CD4-positive, alpha-beta T cell treated with Interleukin-17A for 4 hours (primary cell): ENCODE measurements around the gene PLEKHG2.
"Not testable (repeated sequence)": the region's sequence is repeated elsewhere in the genome, so short reads cannot be mapped to it uniquely, and the experiment has no call there.

Experiments used
- DNase-seq: peaks from one replicate; pipeline ENCODE4 v3.0.0-alpha.2; 2020; ENCODE audit warnings: mixed read lengths

PLEKHG2 gene, protein sequence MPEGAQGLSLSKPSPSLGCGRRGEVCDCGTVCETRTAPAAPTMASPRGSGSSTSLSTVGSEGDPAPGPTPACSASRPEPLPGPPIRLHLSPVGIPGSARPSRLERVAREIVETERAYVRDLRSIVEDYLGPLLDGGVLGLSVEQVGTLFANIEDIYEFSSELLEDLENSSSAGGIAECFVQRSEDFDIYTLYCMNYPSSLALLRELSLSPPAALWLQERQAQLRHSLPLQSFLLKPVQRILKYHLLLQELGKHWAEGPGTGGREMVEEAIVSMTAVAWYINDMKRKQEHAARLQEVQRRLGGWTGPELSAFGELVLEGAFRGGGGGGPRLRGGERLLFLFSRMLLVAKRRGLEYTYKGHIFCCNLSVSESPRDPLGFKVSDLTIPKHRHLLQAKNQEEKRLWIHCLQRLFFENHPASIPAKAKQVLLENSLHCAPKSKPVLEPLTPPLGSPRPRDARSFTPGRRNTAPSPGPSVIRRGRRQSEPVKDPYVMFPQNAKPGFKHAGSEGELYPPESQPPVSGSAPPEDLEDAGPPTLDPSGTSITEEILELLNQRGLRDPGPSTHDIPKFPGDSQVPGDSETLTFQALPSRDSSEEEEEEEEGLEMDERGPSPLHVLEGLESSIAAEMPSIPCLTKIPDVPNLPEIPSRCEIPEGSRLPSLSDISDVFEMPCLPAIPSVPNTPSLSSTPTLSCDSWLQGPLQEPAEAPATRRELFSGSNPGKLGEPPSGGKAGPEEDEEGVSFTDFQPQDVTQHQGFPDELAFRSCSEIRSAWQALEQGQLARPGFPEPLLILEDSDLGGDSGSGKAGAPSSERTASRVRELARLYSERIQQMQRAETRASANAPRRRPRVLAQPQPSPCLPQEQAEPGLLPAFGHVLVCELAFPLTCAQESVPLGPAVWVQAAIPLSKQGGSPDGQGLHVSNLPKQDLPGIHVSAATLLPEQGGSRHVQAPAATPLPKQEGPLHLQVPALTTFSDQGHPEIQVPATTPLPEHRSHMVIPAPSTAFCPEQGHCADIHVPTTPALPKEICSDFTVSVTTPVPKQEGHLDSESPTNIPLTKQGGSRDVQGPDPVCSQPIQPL (N-terminal part only)

DNA sequence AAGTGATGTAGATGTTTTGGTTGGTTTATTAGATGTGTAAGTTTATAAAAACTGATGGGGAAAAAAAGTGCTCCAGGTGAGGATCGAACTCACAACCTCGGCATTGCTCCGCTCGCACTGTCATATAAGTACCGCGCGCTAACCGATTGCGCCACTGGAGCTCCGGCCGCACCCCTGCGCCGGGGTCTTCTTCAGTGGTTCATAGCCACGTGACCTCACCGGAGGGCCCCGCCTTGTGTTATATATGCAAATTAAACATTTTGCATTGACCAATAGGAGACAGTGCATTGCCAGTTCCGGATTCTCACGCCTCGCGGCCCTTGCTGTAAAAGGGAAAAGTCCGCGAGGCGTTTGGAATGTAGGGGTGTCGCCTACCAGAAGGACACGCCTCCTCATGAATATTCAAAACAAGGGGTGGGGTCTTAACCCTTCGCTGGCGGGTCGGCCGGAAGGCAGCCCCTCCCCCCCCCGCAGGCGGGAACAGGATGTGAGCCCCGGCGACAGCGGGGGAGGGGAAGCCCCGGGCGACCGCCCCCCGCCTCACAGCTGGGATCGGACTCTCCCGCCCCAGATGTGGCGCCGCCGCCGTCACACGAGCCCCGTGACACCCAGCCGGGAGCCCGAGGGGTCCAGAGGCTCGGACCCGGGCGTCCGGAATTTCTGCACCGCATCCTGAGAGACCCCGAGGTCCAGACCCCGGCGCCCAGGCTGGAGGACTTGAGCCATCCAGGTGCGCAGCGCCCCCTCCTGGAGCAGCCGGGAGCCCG, at the start of gene PLEKHG2:
PLEKHG2 (plus strand) TSS at position 570 of the 767 bp plus-strand sequence. CDS start 1,418 bp downstream, outside the sequence.
- peak; percentile 96 for DNase-seq

DNA sequence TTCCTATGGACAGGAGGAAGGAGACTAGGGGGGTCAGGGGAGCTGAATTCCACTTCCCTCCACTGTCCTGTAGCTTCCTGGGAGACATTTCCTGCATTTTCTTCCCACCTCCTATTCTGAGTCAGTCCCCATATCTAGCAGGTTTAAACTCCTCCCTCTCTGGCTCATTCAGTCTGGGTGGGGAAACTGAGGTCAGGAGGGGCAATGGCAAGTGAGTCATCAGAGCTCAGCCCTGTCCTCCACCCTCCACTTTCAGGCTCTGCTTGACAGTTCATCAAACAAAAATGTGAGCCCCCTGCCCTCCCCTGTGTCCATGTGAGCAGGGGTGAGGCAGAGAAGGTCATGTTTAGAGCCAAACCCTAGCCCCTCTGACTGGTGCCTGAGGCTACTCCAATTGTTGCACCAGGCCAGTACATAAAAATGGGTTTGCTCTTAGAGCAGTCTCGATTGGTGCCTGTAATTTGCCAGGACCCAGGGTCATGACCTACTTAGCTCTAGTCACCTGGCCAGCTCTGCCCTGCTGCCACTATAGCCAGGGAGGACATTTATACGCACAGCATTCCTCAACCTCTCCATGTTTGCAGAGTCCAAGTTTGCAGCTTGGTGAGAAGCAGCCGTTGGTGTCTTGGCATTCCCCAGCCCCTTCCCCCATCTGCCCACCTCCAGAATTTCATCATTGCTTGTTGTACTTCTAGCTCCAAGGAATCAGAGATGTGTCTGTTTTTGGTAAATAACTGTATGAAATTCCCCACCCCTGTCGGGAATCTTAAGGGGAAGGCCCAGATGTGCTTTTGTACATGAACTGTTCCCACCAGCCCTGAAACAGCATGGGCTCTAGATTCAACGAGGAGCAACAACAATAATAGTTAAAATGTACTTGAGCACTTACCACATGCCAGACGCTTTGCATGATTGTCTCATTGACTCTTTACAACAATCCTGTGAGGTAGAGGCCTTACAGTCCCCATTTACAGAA, 49.5 kb upstream of the PLEKHG2 start:
- DNase-seq, result no peak

DNA sequence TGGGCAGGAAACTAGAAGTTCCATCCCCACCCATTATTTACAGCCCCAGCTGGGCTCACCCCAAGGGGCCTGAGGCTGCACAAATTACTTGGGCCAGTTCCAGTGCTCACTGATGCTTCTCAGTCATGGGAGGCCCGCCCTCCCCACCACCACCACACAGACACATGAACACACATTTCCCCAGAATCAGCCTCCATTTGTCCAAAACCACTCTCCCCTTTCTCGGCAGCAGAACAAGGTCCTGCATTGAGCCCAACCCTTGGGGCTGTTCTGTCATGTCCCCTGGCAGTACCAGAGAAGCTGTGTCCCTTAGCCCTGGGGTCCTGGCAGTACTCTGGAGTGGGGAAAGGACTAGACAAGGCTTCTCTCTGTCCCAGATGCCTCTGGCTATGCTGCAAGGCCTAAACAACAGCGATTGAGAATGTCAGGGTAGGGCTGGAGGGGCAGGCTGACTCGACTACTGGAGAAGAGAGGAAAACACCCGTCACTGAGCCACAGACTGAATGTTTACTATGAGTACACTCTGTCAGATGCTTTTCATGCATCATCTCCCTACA, 48.5 kb upstream of the PLEKHG2 start:
- DNase-seq, result no peak

DNA sequence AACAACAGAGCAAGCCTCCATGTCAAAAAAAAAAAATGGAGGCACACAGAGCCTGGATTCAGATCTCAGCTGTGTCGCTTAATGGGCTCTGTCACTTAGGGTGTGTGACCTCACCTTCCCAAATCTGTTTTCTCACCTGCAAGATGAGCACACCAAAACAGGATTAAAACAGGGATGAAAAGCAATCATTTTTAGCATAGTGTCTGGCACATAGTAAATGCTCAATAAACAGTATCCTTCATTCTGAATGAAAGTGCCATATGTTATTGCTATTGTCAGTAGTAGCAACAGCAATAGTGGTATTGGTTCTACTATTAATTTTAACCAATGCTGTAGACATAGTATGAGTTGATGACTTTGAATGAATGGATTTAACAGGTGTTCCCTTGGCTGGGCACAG, 46.9 kb upstream of the PLEKHG2 start:
- no peak for DNase-seq

DNA sequence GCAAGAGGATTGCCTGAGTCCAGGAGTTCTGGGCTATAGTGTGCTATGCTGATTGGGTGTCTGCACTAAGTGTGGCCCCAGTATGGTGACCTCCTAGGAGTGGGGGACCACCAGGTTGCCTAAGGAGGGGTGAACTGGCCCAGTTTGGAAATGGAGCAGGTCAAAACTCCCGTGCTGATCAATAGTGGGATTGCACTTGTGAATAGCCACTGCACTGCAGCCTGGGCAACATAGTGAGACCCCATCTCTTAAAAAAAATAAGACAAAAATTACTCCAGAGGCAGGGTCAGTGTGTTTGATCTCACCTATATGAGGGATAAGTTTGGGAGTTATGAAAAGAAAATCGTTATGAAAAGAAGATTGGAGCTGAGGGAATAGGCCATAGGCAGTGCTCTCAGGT, 43.3 kb upstream of the PLEKHG2 start:
- no peak for DNase-seq

DNA sequence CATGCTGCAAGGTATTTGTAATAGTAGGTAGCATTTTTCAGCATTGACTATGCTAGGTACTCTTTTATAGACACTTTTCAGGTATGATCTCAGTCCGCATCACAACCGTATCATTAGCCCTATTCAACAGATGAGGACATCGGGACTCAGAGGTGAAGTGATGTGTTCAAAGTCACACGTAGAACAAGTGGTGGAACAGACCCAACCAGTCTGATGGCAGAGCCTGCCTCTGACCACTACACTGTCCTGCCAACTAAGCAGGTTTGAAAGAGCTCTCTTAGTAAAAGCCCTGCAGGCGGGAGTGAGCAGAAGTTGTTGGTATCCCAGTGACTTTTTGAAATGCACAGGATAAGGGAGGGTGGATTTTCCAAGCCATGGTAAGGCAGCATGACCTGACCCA, 41.7 kb upstream of the PLEKHG2 start:
- no peak for DNase-seq

DNA sequence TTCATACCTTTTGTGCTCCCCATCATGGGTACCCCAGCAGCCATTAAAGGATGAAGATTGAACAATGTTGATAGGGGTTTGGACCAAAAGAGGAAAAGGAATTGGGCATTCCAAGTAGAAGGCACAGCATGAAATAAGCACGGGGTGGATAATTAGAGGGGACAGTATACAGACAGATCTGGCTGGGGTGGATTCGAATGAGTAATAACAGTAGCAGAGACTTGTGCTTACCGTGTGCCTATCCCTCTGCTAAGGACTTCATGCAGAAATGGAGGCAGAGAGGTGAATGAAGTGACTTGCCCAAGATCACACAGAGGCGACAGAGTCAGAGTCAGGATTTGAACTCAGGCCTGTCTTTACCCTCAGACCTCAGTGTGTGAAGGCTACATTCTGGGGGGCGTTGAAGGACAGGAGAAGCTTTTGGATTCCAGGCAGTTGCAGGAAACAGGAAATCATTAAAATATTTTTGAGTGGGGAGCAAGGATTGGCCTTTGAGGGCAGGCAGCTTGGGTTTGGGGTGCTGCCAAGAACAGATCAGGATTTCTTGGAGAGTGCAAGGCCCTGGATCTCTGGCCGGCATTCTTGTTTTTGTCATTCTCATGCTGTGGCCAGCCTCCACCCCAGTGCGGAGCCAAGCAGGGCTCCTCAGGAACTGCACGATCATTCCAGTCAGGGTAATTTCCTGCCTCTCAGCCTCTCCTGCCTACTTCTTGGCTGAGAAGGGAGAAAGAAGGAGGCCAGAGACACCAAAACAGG, 40.2 kb upstream of the PLEKHG2 start:
- DNase-seq, result no peak

DNA sequence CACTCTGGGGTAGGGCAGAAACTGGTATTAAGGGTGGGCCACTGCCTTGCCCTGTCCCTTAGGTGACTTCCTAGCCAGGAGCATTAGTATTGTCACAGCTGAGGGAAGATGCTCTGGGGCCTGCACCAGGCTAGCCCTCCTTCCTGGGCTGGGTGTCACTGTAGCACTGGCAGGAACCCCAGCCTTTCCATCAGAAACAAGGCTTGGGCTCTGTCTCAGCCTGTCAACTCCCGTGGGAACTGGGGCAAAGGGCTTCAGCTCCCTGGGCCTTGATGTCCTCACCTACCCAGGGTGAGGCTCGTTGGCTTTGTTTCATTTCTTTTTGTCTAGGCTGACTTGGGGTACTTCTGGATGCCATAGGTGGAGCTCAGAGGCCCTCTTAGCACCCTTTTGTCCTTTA, 39.5 kb upstream of the PLEKHG2 start:
- no peak for DNase-seq

DNA sequence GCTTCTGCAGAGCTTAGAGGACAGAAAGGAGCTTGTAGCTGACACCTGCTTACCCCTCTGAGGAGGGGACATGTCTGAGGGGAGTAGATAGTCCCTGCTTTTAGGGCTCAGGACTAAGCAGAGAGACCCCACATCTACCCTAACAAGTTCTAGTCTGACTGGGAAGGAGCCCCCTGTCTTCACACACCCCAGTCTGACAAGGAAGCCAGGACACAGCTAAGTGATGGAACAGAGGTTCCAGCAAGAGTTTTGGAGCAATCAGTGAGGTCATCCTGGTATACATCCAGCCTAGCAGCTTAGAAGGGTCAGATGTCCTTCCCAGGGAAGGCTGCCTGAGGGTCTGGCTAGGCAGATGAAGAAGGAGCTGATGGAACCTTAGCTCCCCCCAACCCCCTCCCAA, 36.5 kb upstream of the PLEKHG2 start:
- no peak for DNase-seq

DNA sequence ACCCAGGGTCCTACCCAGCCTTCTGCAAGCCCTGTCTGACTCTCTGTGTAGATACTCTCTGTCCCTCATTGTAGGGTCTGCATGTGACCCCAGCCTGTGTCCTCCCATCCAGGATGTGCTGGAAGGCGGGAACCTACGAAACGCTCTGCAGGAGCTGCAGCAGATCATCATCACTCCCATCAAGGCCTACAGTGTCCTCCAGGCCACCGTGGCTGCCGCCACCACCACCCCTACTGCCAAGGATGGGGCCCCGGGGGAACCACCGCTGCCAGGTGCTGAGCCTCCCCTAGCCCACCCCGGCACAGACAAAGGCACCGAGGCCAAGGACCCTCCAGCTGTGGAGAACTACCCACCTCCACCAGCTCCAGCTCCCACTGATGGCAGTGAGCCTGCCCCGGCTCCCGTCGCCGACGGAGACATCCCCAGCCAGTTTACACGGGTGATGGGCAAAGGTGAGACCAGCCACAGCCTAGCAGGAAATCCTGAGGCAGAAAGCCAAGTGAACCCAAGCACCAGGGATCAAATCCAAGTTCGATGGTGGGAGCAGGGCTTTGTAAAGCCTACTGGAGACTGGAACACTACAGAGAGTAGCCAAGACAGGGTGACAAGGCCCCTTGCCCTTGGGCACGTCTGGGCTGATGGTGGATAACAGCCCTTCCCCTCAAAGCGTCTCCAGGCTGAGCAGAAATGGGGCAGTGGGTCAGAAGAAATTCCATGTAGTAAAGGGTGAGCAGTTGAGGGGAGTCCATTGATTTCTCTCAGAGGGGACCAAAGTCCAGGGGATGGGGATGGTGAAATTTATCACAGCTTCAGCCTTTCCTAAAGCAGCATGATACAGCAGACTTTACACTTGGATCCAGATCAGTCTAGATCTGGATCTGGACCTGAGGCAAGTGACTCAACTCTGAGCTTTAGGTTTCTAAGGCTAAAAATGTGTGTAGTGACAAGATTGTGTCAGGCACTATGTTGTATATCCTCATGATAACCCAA, 34.8 kb upstream of the PLEKHG2 start:
- DNase-seq, result no peak

DNA sequence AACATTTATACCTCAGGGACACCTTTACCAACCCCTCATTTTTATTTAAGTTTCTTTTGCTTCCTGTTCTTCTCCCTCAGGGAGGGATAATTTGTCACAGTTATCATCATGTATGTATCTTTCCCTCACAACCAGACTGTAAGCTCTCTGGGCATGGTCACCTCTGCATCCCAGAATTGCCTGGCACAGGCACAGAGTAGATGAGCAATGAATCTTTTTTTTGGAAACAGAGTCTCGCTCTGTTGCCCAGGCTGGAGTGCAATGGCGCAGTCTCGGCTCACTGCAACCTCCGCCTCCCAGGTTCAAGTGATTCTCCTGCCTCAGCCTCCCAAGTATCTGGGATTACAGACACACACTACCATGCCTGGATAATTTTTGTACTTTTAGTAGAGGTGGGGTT, 33.1 kb upstream of the PLEKHG2 start:
- DNase-seq, result not testable (repeated sequence)

DNA sequence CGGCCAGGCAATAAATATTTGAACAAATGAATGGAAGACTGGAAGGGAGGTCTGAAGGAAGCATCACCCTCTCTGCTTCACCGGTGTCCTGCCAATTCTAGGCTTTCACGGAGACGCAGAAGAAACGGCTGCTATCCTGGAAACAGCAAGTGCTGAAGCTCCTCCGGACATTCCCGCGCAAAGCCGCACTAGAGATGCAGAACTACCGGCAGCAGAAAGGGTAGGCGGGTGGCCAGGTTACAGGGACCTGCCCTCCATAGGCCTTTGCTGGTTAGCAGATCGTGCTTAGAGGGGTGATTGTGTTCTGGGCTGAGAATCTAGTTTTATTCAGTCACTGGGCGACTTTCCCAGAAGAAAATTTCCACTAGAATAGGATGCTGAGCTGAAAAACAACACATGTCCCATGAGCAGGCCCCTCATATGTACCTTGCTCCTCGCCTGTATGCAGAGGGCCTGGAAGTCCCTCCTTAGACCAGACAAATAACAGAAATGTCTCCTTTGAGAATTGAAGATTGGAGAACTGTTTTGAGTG, 32.5 kb upstream of the PLEKHG2 start:
- DNase-seq, result no peak

DNA sequence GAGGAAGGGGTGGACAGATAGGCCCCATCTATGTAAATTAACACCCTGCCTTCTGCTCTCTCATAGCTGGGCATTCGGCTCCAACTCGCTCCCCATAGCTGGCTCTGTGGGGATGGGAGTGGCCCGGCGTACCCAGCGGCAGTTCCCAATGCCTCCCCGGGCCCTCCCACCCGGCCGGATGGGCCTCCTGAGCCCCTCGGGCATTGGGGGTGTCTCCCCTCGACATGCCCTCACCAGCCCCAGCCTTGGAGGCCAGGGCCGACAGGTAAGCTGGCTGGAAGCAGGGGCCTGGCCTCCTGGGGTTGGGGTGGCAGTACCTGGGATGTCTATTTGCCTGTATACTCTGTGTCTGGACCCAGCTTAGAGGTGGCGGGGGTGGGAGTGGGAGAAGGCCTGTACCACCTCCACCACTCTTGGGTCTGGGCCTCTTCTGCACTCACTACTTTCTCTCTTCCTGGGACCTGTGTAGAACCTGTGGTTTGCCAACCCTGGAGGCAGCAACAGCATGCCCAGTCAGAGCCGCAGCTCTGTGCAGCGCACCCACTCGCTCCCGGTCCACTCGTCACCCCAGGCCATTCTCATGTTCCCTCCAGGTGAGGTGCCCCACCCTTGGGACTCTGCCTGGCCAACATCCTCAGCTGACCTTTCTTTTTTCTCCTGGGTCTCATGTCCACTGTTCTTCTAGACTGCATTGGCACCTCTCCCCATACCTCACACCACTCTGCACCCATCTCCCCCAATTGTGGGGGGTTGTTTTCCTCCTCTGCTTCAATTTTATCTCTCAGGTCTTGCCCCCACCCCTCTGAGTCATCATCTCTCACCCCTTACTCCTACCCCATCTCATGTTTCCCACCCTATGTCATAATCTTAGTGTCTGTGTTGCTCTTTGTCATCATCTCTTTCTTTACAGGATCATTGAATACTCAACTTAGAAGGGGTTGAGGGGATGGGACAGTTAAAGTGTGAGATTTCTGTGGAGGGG, 31.7 kb upstream of the PLEKHG2 start:
- DNase-seq, result no peak

DNA sequence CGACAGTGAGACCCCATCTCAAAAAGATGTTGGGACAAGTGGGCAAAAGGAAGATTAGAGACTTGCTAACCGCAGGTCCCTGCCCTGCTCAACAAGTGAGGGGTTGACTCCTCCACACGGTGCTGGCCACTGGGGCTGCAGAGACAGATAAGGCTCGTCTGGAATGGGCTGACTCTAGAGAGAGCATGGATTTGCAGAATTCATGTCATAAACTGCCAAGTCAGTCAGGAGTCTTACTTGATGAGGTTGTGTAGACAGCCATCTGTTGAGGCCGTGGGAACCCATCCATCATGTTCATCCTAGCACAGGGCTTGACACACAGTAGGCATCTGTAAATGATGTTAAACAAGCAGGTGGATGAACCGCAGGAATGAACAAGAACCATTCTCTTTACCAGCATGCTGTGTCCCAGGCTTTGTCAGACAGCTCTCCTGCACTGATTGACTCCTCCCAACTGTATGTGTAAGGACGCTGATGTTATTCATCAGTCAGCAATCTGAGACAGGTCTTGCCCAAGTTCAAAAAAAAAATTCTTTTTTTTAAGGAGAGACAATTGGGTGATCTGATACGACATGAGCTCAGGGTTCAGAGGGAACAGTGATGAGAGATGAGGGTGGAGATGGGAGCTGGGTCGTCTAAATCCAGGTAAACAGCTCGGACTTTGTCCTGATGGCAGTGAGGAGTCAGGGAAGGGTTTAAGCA, 30.4 kb upstream of the PLEKHG2 start:
- DNase-seq, result no peak

DNA sequence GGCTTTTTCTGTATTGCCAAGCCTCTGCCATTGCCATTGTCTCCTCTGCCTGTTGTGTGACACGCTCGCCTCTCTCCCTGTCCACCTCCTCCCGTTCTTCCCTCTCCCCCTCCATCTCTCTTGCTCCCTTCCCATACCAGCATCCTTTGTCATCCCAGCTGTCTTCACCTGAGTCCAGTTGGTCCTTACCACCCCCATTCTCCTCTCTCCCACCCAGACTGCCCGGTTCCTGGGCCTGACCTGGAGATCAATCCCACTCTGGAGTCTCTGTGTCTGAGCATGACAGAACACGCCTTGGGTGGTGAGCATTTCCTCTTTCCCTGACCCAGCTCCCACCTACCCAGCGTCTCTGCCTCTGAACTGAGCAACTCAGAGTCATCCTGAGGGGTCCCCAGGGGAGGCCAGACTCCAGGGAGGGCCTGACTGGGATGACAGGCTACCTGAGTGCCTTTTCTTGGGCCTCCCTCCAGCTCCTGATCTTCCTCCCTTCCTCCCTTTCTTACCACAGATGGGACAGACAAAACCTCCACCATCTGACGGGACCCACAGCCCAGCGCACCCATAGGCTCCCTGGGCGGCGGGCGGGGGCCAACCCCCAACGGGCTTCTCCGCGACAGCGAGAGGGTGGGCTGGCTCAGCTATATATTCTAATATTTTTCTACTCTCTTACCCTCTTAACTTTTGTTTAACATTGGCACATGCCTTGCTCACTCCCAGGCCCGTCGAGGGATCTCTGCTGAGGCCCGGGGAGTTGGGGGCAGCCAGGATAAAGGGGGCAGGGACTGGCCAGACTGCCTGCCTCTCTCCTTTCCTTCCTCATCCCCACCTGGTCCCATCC, 29.3 kb upstream of the PLEKHG2 start:
- DNase-seq, result no peak
